A172 (cell line): ENCODE data around the gene LMF1. TPM values are rescaled to one million over a fixed set of nuclear protein-coding genes. Genes with fewer than 3 reads are reported as not detected.
"Not testable (repeated sequence)": the region's sequence is repeated elsewhere in the genome, so short reads cannot be mapped to it uniquely, and the experiment has no call there.

Experiments
- DNase-seq: peaks from one replicate; pipeline ENCODE4 v3.0.0-alpha.2; 2015; ENCODE audit warnings: low spot score
- total RNA-seq: library from RNA; depleted of rRNA; stranded (reverse); fragments of >200 nt; shearing (Covaris generic); gene quantifications from 2 replicates; pipeline ENCODE4 v1.2.3, GENCODE V29; 2014

LMF1 gene
- total RNA-seq, 1 experiment from 2014 or later: 14.1 TPM

DNA sequence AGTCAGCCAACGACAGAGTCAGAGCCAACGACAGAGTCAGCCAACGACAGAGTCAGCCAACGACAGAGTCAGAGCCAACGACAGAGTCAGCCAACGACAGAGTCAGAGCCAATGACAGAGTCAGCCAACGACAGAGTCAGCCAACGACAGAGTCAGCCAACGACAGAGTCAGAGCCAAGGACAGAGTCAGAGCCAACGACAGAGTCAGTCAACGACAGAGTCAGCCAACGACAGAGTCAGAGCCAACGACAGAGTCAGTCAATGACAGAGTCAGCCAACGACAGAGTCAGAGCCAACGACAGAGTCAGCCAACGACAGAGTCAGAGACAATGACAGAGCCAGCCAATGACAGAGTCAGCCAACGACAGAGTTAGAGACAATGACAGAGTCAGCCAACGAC lies 22.0 kb downstream of the LMF1 start:
- DNase-seq: not testable (repeated sequence)

DNA sequence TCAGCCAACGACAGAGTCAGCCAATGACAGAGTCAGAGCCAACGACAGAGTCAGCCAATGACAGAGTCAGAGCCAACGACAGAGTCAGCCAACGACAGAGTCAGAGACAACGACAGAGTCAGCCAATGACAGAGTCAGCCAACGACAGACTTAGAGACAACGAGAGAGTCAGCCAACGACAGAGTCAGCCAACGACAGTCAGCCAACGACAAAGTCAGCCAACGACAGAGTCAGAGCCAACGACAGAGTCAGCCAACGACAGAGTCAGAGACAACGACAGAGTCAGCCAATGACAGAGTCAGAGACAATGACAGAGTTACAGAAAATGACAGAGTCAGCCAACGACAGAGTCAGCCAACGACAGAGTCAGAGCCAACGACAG lies 22.9 kb downstream of the LMF1 start:
- DNase-seq: not testable (repeated sequence)

DNA sequence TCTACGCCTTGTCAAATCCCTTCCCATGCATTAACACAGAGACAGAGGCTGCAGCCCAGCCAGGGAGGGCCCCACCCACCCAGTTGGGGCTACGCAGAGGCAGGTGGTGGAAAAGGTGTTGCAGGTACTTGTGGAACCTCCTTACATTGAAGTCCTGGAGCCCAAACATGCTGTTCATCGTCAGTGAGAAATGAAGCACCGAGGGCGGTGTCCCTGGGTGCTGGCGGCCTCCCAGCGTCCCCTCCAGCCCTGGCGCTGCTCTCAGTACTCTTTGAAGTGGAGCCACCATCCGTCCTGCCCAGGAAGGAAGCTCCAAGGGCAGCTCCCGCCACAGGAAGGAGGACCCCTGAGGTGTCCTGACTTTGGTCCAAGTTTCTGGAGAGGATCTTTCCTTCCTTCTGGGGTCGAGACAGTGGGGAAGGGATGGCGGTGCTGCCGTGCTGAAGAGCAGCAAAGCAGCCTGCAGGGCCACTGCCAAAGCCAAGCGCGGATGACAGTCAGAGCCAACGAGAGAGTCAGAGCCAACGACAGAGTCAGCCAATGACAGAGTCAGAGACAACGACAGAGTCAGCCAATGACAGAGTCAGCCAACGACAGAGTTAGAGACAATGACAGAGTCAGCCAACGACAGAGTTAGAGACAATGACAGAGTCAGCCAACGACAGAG lies 23.4 kb downstream of the LMF1 start:
- no peak for DNase-seq

DNA sequence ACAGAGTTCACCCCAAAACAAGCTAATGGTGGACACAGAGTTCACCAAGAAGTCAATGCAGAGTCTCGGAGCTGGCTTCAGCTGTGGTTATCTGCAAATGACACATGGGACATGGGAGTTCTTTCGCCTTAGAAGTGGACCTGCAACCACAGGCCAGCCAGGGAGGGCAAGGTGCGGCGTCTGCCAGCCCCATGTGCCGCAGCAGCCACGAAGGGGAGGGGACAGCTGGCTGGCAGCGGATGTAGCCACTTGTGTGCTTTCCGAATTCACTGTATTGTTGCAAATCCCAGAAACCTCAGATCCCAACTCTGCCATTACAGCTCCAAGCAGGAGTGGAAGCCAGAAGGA lies 24.8 kb downstream of the LMF1 start:
- no peak for DNase-seq

DNA sequence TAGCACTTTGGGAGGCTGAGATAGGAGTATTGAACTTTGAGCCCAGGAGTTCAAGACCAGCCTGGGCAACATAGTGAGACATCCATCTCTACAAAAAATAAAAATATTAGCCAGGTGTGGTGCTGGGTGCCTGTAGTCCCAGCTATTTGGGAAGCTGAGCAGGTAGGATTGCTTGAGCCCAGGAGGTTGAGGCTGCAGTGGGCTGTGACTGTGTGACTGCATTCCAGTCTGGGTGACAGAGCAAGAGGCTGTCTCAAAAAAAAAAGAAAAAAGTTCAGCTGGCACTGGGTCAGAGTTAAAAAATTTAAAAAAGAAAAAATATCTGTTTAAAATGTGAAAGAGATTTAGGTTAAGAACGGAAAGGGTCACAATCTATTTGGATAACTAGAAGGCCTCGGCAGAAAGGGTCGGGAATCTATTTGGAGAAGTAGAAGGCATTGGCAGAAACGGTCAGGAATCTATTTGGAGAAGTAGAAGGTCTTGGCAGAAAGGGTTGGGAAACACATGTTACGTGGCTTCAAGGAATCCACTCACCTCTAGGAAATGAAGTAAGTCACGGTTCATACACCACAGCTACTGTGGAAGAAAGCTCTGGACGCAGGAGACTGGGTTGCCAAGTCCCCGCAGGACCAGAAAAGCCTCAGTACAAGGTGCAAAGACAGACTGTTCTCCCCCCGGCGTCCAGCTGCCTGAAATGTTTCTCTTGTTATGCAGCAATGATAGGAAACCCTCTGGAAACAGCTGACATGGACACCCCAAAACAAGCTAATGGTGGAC lies 25.3 kb downstream of the LMF1 start:
- DNase-seq: no peak

DNA sequence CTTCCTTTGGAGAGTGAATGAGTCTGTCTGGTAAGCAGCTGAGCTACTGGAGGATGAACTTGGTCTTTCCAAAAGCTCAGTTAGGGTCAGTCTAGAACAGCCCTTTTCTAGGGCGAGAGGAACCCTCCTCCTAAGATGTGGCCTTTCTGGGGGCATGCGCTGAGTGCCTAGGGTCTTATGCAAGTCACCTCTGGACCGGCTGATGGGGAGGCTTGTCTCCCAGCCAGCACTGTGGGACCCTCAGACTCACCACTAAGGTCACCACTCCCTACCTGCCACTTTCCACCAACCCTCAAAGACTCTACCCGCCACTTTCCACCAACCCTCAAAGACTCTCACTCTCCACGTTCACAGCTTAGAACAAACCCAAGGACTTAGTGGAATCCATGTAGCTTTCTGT lies 26.8 kb downstream of the LMF1 start:
- no peak for DNase-seq

DNA sequence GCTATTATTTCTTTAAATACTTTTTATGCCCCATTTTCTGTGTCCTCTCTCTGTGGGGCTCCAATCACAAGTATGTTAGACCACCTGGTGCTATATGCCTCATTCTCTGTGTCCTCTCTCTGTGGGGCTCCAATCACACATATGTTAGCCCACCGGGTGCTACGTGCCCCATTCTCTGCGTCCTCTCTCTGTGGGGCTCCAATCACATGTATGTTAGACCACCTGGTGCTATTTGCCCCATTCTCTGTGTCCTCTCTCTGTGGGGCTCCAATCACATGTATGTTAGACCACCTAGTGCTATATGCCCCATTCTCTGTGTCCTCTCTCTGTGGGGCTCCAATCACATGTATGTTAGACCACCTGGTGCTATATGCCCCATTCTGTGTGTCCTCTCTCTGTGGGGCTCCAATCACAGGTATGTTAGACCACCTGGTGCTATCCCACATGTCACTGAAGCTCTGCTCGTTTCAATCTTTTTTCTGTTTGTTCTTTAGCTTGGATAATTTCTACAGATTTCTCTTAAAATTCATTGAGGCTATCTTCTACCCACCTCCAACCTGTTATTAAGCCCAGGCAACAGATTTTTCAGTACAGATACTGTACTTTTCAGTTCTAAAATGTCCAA lies 28.2 kb downstream of the LMF1 start:
- DNase-seq: no peak

DNA sequence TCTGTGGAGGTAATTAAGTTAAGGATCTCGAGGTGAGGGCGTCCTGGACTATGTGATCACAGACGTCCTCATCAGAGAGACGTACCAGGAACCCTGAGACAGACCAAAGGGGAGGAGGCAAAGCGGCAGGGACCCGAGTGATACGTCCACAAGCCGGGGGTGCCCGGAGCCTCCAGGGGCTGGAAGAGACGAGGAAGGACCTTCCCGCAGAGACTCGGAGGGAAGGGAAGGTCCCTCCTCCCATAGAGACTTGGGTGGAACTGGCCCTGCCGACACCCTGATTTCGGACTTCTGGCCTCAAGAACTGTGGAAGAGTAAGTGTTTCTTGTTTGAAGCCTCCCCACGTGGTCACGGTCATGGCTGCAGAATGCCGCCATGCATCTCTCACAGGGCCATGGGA lies 30.8 kb downstream of the LMF1 start:
- DNase-seq: no peak

DNA sequence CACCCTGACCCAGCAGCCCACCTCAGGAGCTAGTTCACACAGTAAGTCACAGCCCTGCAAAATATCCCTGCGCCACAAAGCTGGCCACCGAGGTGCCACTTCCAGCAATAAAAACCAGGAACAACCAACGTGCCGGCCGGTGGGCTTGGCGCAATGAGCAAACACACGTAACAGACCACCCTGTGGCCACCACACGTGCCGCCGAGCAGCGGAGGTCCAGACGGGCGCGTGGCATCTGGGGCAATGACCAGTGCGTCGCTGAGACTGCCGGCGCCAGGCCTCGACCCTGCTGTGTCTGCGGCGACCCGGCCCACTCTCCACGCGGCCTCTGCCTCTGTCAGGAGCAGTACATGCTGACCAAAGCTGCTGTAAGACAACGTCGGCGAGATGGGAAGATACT lies 31.5 kb downstream of the LMF1 start:
- DNase-seq: no peak

DNA sequence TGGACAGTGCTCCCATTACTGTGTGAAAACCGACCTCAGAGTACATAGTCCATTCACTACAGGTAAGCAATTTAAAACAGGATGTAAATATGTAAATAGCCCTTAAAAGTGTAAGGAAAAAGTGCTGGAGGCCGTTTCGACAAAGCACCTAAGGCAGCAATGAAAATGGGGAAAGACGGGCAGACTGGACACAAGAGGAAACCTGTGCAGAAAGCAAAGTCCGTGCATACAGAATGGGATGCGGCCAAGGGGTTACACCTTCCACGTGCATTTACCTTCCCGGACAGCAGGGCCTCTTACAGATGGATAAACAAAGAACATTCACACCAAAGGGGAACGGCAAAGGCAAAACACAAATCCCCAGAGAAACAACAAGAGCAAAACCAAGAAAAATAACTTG lies 32.0 kb downstream of the LMF1 start:
- no peak for DNase-seq

DNA sequence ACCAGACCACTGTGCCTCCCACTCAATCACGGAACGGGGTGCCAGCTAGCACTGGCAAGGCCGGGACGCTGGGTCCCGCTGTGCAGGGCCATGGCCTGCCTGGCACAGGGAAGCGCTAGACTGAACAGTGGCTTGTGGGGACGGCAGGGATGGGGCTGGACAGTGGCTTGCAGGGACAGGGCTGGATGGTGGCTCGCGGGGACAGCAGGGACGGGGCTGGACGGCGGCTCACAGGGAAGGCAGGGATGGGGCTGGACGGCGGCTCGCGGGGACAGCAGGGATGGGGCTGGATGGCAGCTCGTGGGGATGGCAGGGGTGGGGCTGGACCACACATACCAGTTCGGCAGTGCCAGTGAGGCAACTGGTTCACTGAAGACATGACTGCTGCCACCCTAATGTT lies 32.6 kb downstream of the LMF1 start:
- DNase-seq: no peak

DNA sequence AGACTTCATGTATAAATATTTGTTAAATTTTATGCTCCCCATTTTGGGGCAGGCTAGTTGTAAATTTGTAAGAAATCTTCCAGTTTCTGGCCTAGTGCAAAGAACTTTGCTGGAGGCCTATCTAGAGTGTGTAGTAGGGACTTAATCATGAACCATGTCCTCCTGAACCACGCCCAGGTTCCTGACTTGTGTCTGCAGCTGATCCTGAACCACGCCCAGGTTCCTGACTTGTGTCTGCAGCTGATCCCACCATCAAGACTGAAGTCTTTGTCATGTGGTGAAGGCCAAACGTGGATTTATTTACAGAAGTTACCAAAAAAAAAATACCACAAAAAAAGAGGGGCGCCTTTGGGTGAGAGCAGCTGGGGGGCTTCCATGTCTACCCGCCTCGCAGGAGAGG lies 33.1 kb downstream of the LMF1 start:
- no peak for DNase-seq

DNA sequence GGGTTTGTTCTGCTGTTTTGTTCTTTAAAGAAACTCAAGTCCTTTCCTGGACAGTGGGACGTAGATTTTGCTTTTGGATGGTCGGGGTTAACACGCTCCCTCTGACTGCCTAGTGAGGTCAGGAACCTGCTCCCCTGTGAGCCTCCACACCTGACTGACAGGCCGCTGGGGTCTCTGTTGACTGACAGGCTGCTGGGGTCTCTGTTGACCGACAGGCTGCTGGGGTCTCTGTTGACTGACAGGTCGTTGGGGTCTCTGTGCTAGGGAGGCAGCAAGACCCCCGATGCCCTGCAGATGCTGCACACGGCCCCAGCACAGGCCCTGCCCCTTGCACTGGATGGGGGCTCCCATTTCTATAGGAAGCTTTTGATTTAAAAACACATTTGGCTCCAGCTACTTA lies 33.5 kb downstream of the LMF1 start:
- no peak for DNase-seq

DNA sequence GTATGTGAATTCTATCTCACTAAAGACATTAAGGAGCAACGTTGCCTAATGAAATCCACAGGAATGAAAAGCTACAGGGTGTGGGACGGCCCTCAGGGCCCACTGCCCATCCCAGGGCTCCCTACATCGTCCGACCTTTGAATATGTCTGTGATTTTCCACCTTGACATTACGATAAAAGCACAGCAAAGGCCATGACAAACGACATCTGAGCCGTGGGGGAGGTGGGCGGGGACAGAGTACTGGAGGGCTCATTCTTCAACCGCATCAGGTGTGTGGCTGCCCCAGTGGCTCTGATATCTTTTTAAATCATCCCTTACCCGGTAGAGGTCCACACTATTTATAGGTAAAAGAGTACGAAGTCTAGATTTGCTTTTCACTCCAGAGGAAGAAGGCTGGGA lies 35.1 kb downstream of the LMF1 start:
- no peak for DNase-seq

DNA sequence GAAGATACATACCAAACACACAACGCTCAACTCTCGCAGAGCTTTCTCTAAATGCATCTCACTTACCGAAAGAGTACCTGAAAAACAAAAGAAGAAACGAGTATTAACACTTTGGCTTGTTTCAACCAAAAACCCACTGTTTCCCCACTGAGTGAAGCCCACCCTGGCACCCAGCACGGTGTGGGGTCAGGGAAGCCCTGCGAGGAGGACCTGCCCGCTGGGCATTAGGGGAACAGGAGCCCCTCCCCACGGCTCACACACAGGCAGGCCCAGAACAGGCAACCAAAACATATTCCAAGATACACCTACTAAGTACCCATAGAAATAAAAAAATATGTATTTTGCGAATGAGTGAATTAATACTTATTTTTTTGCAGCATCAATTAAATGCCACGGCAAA lies 36.6 kb downstream of the LMF1 start:
- no peak for DNase-seq

DNA sequence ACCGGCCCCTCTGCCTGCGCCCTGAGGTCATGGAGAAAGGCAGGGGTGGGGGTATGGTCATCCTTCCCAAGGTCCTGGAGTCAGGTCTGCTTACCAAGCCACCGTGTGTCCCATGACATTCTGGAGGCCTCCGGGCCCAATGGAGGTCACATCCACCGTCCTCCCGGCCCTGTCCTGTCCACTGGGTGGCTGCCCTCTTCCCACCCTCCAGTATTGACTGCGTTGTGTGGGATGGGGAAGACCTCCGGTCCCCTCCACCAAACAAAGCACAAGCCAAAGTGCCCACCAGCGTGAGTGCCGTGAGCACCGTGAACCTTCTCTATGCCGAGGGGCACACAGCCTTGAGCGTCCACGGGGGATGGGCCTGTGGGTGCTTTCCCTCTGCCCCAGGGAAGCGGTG lies 37.2 kb downstream of the LMF1 start:
- no peak for DNase-seq

DNA sequence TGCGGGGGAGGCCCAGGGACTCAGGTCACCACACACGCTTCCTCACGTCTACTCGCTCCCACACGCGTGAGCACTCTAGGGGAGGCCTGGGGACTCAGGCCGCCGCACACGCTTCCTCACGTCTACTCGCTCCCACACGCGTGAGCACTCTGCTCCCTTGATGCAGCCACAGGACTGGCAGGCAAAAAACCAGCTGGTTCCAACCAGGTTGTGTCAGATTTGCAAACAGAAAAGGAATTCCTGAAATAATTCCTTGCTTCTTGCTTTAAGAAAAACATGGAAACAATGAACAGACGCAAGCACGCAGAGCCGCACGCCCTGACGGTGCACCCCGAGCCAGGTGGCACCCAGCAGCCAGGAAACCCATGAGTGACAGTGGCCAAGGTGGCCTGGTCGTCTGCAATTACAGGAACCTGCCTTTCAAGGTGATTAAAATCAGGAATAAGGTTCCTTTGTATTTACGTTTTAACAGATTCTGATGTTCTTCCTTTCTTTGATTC lies 37.9 kb downstream of the LMF1 start:
- no peak for DNase-seq

DNA sequence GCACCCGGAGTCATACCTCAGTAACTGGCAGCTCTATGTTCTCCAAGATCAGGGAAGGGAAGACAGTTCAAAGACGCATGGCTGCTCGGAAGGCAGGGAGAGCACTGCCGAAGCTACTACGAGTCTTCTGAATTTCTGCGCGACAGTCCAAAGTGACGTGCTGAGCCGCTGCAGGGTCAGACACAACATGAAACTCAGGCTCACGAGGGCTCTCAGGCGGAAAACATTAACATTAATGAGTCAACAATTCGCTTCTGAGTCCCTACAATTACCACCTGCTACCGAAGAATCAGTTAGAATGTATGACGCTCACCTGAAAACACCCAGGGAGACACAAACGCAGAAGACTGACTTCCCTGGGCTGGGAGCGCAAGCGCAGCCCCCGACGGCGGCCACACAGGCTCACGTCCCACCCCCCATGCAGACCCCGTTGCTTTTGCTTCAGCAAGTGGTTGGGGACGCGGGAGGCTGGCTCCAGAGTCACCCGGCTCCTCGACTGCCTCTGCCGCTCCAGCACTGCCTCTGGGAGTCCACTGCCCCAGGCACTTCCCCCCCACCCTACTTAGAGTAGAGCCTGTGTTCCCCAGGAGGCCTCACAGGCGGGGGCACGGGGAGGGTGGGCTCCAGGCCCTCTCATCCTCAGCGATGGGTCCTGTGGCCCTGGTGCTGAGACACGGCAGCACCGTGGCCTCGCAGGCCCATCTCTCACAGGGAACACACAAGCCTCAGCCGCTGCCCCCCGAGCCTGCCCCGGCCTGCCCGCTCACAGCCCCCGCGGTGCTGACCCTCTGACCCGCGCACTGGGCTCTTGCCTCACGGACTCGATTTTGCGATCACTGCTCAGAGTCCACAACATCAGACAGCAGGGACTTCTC lies 38.9 kb downstream of the LMF1 start:
- DNase-seq: no peak

DNA sequence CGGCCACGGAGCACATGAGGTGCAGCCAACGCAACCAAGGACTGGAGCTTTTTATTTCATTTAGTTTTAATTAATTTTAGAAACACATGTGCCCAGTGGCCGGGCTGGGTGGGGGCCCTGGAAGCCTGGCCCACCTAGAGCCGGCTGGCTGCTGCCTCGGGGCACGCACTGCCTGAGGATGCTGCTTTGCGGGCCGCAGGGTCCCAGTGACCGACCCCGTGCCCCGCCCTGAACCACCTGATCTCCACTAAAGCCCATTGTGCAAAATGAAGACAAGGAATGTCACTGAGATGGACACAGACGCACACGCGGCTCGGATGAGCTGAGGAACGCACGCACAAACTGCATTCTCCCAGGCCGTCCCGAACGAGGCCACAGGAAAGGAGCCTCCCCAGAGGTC lies 39.6 kb downstream of the LMF1 start:
- DNase-seq: no peak

DNA sequence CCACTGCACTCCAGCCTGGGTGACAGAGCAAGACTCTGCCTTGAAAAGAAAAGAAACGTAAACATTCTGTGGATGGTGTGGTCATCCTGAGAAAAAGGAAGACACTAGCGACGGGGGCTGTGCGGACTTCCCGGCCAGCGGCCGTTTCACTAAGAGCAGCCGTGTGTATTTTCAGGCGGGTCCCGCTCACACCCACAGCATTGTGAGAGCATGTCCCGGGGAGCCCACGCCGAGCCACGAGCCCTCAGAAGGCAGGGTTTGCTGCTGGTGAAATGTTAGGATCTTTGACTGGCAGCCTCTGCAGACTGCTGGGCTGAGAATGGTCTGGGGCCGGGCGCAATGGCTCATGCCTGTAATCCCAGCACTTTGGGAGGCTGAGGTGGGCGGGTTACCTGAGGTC lies 40.3 kb downstream of the LMF1 start:
- DNase-seq: no peak

DNA sequence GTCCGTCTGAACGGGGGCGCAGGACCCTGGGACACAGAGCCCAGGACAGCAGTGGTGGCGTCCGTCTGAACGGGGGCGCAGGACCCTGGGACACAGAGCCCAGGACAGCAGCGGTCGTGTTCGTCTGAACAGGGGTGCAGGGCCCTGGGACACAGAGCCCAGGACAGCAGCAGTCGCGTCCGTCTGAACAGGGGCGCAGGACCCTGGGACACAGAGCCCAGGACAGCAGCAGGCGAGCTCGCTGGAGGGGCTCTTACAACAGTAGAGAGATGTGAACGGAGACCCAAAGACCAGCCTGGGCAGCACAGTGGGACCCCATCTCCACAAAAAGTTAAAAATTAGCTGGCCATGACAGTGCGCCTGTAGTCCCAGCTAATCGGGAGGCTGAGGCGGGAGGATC lies 40.7 kb downstream of the LMF1 start:
- no peak for DNase-seq
